Effector CD4-positive, alpha-beta T cell (primary cell): ENCODE data around the gene DIRAS1.
"Not testable (repeated sequence)": the region's sequence is repeated elsewhere in the genome, so short reads cannot be mapped to it uniquely, and the experiment has no call there.

Experiments
- DNase-seq: peaks from one replicate; pipeline ENCODE4 v3.0.0-alpha.2; 2020

DIRAS1 gene

GRCh38 chr19:2675892-2676291 is 45.3 kb downstream of the DIRAS1 start:
- DNase-seq: no peak

GRCh38 chr19:2670217-2670616 is 51.0 kb downstream of the DIRAS1 start:
- no peak for DNase-seq

- no peak for DNase-seq
Observed at GRCh38 chr19:2668175-2668763, 52.9 kb downstream of the DIRAS1 start.

GRCh38 chr19:2667349-2667748 is 53.8 kb downstream of the DIRAS1 start:
- DNase-seq: not testable (repeated sequence)

- DNase-seq: no peak
Observed at GRCh38 chr19:2666344-2666994, 54.7 kb downstream of the DIRAS1 start.

- DNase-seq: no peak
Observed at GRCh38 chr19:2665103-2665502, 56.1 kb downstream of the DIRAS1 start.
